ENCODE data around the gene TREH.

DNA sequence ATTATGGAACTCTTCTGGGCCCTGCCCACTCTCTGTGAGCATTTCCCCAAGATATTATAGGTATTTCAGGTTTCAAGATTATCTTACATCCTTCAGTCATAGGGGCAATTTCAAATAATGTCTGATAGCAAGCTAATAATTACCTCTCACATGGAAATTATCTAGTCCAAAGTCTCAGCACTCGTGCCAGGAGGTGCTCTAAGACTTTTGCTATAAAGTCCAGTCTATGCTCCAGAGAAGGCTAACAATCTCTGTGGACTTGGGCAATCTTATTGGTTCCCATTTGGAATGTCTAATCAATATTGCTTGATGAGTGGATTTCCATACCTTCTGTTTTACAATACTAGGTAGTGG is 5.4 kb downstream of the TREH start:
- TF ChIP-seq, protein P1, sequence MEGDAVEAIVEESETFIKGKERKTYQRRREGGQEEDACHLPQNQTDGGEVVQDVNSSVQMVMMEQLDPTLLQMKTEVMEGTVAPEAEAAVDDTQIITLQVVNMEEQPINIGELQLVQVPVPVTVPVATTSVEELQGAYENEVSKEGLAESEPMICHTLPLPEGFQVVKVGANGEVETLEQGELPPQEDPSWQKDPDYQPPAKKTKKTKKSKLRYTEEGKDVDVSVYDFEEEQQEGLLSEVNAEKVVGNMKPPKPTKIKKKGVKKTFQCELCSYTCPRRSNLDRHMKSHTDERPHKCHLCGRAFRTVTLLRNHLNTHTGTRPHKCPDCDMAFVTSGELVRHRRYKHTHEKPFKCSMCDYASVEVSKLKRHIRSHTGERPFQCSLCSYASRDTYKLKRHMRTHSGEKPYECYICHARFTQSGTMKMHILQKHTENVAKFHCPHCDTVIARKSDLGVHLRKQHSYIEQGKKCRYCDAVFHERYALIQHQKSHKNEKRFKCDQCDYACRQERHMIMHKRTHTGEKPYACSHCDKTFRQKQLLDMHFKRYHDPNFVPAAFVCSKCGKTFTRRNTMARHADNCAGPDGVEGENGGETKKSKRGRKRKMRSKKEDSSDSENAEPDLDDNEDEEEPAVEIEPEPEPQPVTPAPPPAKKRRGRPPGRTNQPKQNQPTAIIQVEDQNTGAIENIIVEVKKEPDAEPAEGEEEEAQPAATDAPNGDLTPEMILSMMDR (IDR thresholded peaks at IDR 0.05), result no peak
- no peak for TF ChIP-seq POLR2A (IDR thresholded peaks at IDR 0.05)

Measured in body of pancreas (tissue), 4 donors.